Stomach (tissue), 4 donors: ENCODE data around the gene FRMD4B.

Experiments
- CTCF ChIP-seq, 7 experiments: fragments of 450-650 bp in 4 of 7; fragments of 200-600 bp in 3 of 7; sonication (generic) in 3 of 7; IDR thresholded peaks; one replicate each; pipeline ENCODE4 v1.5.1; 2016 to 2019; ENCODE audit warnings: antibody characterized with exemption in 7 of 7, control low read depth in 2 of 7, mild to moderate bottlenecking in 1 of 7
- EP300 ChIP-seq: sonication (generic); formaldehyde crosslinking; IDR thresholded peaks from one replicate; pipeline ENCODE4 v1.6.1; 2017; ENCODE audit warnings: antibody characterized with exemption
- POLR2A ChIP-seq, 4 donors: fragments of 450-650 bp; IDR thresholded peaks; one replicate each; pipeline ENCODE4 v1.6.1; 2016; ENCODE audit warnings: antibody characterized with exemption in 4 of 4, control low read depth in 2 of 4, mild to moderate bottlenecking in 1 of 4, moderate library complexity in 1 of 4

GRCh38 chr3:69391554-69391953 lies 5.7 kb upstream of the FRMD4B start:
- TF ChIP-seq CTCF (IDR thresholded peaks at IDR 0.05) (no peak), POLR2A (IDR thresholded peaks at IDR 0.05) (no peak), EP300 (no peak)
